GM18868 (cell line): Measurements from ENCODE around the gene DRGX.

ENCODE experiments used
- ATAC-seq: cut with Tn5 transposase; IDR thresholded peaks from one replicate; pipeline ENCODE4 v1.9.1; 2021; ENCODE audit warnings: mild to moderate bottlenecking, moderate library complexity; ENCODE audit not compliant: unreplicated experiment

The DRGX gene

GRCh38 chr10:49348593-49348992 is 47.3 kb downstream of the DRGX start:
- ATAC-seq: no peak

GRCh38 chr10:49347827-49348226 is 48.1 kb downstream of the DRGX start:
- ATAC-seq: no peak

- no peak for ATAC-seq
Observed at GRCh38 chr10:49347342-49347741, 48.5 kb downstream of the DRGX start.

- no peak for ATAC-seq
Observed at GRCh38 chr10:49344840-49345239, 51.0 kb downstream of the DRGX start.

- no peak for ATAC-seq
Observed at GRCh38 chr10:49338604-49339003, 57.3 kb downstream of the DRGX start.

GRCh38 chr10:49335364-49335972 is 60.4 kb downstream of the DRGX start:
- no peak for ATAC-seq

- ATAC-seq: no peak
Observed at GRCh38 chr10:49334964-49335363, 60.9 kb downstream of the DRGX start.

GRCh38 chr10:49333192-49333591 is 62.7 kb downstream of the DRGX start:
- ATAC-seq: no peak

GRCh38 chr10:49332768-49333167 is 63.1 kb downstream of the DRGX start:
- ATAC-seq: no peak

GRCh38 chr10:49332333-49332732 is 63.6 kb downstream of the DRGX start:
- no peak for ATAC-seq

- ATAC-seq: no peak
Observed at GRCh38 chr10:49331431-49331830, 64.5 kb downstream of the DRGX start.

- no peak for ATAC-seq
Observed at GRCh38 chr10:49330127-49330665, 65.7 kb downstream of the DRGX start.

- no peak for ATAC-seq
Observed at GRCh38 chr10:49329146-49329505, 66.8 kb downstream of the DRGX start.

- no peak for ATAC-seq
Observed at GRCh38 chr10:49328401-49329145, 67.3 kb downstream of the DRGX start.

- no peak for ATAC-seq
Observed at GRCh38 chr10:49327036-49327813, 68.7 kb downstream of the DRGX start.

- ATAC-seq: no peak
Observed at GRCh38 chr10:49325916-49326783, 69.7 kb downstream of the DRGX start.

GRCh38 chr10:49325131-49325915 is 70.6 kb downstream of the DRGX start:
- ATAC-seq: no peak

- ATAC-seq: no peak
Observed at GRCh38 chr10:49324711-49325110, 71.2 kb downstream of the DRGX start.

- ATAC-seq: no peak
Observed at GRCh38 chr10:49323896-49324270, 72.0 kb downstream of the DRGX start.
